Posterior vena cava (tissue), 2 donors: Measurements from ENCODE around the gene KCNG2. TPM values are rescaled to one million over a fixed set of nuclear protein-coding genes. Genes with fewer than 3 reads are reported as not detected.

Source experiments
- DNase-seq: peaks from one replicate; pipeline ENCODE4 v3.0.0-alpha.2; 2020; ENCODE audit warnings: low spot score
- intact Hi-C, 2 donors: fragments of 100-400 bp; cut with DNase I; formaldehyde crosslinking; loops; one replicate each; pipeline versions ENCODE4 v1.14.1 to v1.14.2; 2022 to 2023
- total RNA-seq, 2 donors: library from RNA; stranded (reverse); fragmentation: NEBNext Ultra II Directional; extraction: Animal tissue kit (Norgen Biotek cat#: 25700); gene quantifications; one replicate each; pipeline ENCODE4 v1.2.1, GENCODE V29; 2021
- donor health status: DM: yes; HTN: yes; CAD: no.
- donor health status: DM: yes; HTN: yes; CAD: no.

KCNG2 gene
- total RNA-seq, 2 donors from 2014 or later = 0.38 to 0.56 TPM

GRCh38 chr18:79782566-79783308 lies 15.0 kb upstream of the KCNG2 start:
- DNase-seq = peak; percentile 81
- intact Hi-C loops = no loop called here

- intact Hi-C loops = no loop called here
Observed at GRCh38 chr18:79784071-79784913, 13.4 kb upstream of the KCNG2 start.

GRCh38 chr18:79784965-79785770 lies 12.6 kb upstream of the KCNG2 start:
- intact Hi-C loops = no loop called here
- peak; percentile 59 for DNase-seq

More at GRCh38 chr18:79784071-79784913, 13.4 kb upstream of the KCNG2 start:
- DNase-seq = peak; percentile 46

- intact Hi-C loops = no loop called here
- DNase-seq = peak; percentile 66
Observed at GRCh38 chr18:79785831-79786230, 11.9 kb upstream of the KCNG2 start.

- peak; percentile 41 for DNase-seq
- intact Hi-C loops = no loop called here
Observed at GRCh38 chr18:79786304-79786703, 11.4 kb upstream of the KCNG2 start.

- peak; percentile 58 for DNase-seq
- intact Hi-C loops = no loop called here
Observed at GRCh38 chr18:79786786-79787526, 10.8 kb upstream of the KCNG2 start.

GRCh38 chr18:79787527-79787864 lies 10.2 kb upstream of the KCNG2 start:
- no peak for DNase-seq
- intact Hi-C loops = no loop called here

GRCh38 chr18:79787865-79788733 lies 9.6 kb upstream of the KCNG2 start:
- intact Hi-C loops = loop anchor here in 1 of 2 donors (1.0 kb wide), 1 partner anchor 26 kb away; no protein-coding TSS in a partner anchor
- DNase-seq = peak; percentile 73

- intact Hi-C loops = loop anchor here in 1 of 2 donors (1.0 kb wide), 1 partner anchor 26 kb away; no protein-coding TSS in a partner anchor
- peak; percentile 80 for DNase-seq
Observed at GRCh38 chr18:79788734-79789085, 9.0 kb upstream of the KCNG2 start.

GRCh38 chr18:79789091-79789891 lies 8.4 kb upstream of the KCNG2 start:
- intact Hi-C loops = no loop called here
- DNase-seq = peak; percentile 47

GRCh38 chr18:79789901-79790890 lies 7.5 kb upstream of the KCNG2 start:
- intact Hi-C loops = no loop called here
- peak; percentile 81 for DNase-seq

GRCh38 chr18:79790996-79791972 lies 6.5 kb upstream of the KCNG2 start:
- DNase-seq = peak; percentile 78
- intact Hi-C loops = no loop called here

- DNase-seq = peak; percentile 77
- intact Hi-C loops = no loop called here
Observed at GRCh38 chr18:79792096-79792987, 5.4 kb upstream of the KCNG2 start.

GRCh38 chr18:79792988-79793355 lies 4.8 kb upstream of the KCNG2 start:
- intact Hi-C loops = no loop called here
- peak; percentile 78 for DNase-seq
